Measurements from ENCODE around the gene HECW1.

DNA sequence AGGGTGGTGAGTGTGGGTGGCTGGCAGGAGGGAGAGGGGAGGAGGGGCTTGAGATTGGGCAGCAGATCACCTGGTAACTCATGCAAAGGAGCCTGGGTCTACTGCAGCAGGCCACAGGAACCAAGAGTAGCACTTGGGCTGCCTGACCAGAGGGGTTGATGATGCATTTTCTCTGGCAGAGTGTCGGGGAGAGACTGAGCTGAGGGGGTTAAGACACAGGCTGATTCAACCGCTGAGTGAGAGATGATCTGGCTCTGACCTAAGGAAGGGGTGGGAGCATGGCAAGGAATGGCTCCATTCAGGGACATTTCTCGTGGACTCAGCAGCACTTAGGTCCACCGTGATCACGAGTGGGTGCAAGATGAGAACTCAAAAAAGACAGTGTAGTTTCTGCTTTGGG, 355.0 kb downstream of the HECW1 start:
- TF ChIP-seq CHD2 (IDR thresholded peaks at IDR 0.05; ENCODE audit: low read length, partially characterized antibody) (no peak), CTCF (IDR thresholded peaks at IDR 0.05) (no peak), MAX (IDR thresholded peaks at IDR 0.05) (no peak), SMC3 (IDR thresholded peaks at IDR 0.05) (no peak), KDM5A (IDR thresholded peaks at IDR 0.05) (no peak), CEBPB (IDR thresholded peaks at IDR 0.05) (no peak), POLR2AphosphoS2 (conservative IDR thresholded peaks at IDR 0.05; ENCODE audit: low read length) (no peak), MAZ (IDR thresholded peaks at IDR 0.05; ENCODE audit: borderline replicate concordance, low read depth, low read length) (no peak)
- TF ChIP-seq, protein P1, sequence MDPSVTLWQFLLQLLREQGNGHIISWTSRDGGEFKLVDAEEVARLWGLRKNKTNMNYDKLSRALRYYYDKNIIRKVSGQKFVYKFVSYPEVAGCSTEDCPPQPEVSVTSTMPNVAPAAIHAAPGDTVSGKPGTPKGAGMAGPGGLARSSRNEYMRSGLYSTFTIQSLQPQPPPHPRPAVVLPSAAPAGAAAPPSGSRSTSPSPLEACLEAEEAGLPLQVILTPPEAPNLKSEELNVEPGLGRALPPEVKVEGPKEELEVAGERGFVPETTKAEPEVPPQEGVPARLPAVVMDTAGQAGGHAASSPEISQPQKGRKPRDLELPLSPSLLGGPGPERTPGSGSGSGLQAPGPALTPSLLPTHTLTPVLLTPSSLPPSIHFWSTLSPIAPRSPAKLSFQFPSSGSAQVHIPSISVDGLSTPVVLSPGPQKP (IDR thresholded peaks at IDR 0.05; ENCODE audit: low read depth, low read length), result no peak
